Activated CD8-positive, alpha-beta memory T cell treated with anti-CD3 and anti-CD28 coated beads, Interleukin-2, amount 50 U/mL, for 24 hours (primary cell): Measurements from ENCODE around the gene MAP1LC3C.

Experiments used
- DNase-seq: peaks from one replicate; pipeline ENCODE4 v3.0.0-alpha.2; 2020; ENCODE audit errors: extremely low read depth

Gene MAP1LC3C

GRCh38 chr1:241999026-241999425 lies at the start of gene MAP1LC3C:
Gene MAP1LC3C, minus strand, starts transcription at chr1:241999098. Its CDS starts 90 bp downstream, at chr1:241999008.
- no peak for DNase-seq

DNA sequence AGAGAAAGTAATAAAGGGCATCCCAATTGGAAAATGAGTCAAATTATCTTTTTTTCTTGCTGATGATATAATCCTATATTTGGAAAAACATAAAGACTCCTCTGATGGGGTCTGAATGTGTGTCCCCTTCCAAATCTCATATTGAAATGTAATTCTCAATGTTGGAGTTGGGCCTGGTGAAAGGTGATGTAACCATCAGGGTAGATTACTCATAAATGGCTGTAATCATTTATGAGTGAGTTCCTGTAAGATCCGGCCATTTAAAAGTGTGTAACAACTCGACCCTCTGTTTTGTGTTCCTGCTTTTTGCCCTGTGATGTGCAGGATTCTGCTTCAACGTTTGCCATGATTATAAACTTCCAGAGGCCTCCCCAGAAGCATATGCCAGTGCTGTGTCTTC lies 44.3 kb upstream of the MAP1LC3C start:
- no peak for DNase-seq

DNA sequence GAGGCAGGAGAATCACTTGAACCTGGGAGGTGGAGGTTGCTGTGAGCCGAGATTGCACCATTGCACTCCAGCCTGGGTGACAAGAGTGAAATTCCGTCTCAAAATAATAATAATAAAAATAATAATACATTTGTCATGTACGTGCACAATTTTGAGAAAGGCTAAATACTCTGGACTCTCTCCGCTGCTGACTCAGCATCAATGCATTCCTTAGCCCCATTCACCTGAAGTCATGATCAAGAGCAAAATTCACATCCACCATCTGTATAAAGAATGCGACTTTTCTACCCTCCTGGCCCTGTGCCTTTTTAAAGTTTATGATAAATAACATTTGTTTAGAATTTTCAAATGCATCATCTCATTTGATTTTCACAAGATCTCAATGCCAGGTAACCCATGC lies 35.5 kb upstream of the MAP1LC3C start:
- DNase-seq, result no peak

- DNase-seq, result no peak
Measured at GRCh38 chr1:242033447-242033846, 34.5 kb upstream of the MAP1LC3C start.

- DNase-seq, result no peak
Measured at GRCh38 chr1:242030071-242030470, 31.2 kb upstream of the MAP1LC3C start.

GRCh38 chr1:242025681-242026080 lies 26.8 kb upstream of the MAP1LC3C start:
- no peak for DNase-seq

GRCh38 chr1:242023805-242024204 lies 24.9 kb upstream of the MAP1LC3C start:
- no peak for DNase-seq

- no peak for DNase-seq
Measured at GRCh38 chr1:242019018-242019417, 20.1 kb upstream of the MAP1LC3C start.

- no peak for DNase-seq
Measured at GRCh38 chr1:242017580-242018233, 18.8 kb upstream of the MAP1LC3C start.

DNA sequence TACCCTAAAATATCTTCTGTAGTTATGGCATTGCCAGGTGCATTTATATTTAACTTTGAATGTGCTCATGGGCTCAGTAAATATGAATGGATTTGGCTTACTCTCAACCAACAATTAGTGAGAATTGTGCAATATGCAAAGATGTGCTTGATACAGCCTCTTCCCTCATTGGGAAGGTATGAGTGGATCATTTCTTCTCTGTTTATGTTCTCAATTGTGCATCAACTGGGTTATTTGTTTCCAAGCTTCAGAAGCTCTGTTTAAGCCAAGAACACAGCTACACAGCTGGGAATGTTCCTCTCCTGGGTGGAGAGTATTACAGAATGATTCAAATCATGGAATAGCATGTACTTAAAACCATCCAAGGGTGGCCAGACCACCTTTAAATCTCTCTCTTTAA lies 17.6 kb upstream of the MAP1LC3C start:
- DNase-seq, result no peak

DNA sequence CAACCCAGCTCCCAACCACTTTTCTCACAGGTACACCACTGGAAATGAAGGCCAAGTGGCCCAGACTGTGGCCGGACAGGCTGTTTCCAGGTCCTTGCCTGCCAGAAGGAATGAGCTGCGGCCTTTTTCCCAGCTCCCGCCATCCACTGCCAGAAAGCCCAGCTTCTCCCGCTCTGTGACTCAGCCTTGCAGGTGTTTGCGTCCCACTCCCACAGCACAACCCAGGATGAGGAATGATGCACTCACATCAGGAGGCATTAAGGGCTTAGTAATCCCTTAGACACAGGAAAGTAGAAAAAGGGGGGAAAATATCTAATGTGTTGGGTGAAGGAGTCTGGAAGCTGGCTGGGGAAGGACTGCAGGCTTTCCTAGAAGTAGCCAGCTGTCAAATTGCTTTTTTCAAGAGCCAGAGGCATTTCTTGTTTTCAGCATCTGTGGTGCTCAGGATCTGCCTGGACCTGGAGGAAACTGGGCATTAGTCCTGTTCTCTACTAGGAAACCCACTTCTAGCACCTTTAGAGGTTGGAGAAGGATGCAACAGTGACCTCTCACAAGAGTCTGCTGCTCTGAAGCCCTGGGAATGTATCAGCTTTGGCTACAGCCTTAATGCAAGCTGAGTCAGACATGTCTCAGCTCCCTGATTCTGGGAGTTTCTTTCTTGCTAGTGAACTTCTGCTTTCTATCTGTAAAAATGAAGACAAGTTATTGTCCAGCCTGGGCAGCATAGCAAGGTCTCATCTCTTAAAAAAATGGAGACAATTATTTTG lies 13.2 kb upstream of the MAP1LC3C start:
- DNase-seq, result no peak

DNA sequence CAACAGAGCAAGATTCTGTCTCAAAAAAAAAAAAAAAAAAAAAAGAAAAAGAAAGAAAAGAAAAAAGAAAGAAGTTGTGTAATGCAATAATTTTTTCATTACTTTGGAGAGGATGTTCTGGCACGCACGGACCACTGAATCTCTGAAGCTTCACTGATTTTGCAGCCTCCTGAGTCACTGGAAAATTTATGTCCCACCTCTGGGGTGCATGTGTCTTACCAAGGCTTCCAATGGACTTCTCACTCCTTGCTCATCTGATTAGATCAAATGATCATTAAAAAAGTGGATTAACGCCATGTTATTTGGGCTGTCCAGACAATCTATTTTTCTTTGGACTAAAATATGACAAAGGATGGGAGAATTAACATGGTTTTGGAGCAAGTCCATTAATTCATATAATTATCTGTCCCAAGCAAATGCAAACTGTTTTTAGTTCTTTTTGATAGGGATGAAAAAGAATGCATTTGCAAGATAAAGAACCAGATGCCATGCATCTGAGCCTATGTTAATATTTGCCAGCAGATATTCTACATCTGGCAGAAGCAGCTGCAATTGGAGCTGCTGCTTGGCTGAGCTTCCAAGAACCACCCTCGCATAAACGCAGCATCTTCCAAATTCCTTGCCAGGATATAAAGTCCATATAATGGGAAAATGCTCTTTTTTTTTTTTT lies 10.1 kb upstream of the MAP1LC3C start:
- no peak for DNase-seq

GRCh38 chr1:242006976-242007375 lies 8.1 kb upstream of the MAP1LC3C start:
- no peak for DNase-seq

- no peak for DNase-seq
Measured at GRCh38 chr1:242005866-242006535, 7.1 kb upstream of the MAP1LC3C start.

DNA sequence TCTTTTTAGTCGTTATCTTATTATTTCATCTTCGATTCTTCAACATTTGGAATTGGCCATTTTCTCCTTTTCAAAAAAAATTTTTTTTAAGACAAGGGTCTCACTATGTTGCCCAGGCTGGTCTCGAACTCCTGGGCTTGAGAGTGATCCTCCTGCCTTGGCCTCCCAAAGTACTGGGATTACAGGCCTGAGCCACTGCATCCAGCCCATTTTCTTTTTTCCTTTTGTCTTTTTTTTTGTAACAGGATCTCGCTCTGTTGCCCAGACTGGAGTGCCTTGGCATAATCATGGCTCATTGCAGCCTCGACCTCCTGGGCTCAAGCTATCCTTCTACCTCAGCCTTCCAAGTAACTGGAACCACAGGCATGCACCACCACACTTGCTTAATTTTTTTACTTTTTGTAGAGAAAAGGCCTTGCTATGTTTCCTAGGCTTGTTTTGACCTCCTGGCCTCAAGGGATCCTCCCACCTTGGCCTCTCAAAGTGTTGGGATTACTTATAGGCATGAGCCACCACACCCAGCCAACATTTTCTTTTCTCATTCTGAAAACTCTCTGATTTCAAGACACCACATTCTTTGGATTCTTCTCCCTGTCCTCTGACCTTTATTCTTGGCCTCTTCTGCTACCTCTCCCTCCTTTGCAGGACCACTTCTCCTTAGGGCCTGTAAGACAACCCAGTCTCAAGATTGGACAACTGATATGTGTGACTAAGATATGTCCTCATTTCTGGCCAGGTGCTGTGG lies 6.0 kb upstream of the MAP1LC3C start:
- no peak for DNase-seq

DNA sequence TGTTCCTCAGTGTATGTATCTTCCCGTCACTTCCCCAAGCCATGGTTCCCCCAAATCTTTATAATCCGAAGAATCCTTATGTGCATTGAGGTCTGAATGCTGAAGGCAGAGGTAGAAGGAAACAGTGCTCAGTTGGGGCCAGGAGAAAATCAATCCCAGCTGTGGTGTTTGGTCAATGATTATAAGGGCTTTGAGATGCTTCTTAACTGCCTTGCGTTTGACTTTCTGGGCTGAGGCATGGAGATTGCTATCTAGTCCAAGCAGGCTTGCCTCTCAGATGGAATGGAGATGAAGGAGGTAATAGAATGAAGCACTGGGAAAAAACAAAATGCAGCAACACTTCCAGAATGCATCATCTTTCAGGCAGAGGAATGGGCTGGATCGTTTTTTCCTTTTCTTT lies 3.6 kb upstream of the MAP1LC3C start:
- DNase-seq, result no peak

DNA sequence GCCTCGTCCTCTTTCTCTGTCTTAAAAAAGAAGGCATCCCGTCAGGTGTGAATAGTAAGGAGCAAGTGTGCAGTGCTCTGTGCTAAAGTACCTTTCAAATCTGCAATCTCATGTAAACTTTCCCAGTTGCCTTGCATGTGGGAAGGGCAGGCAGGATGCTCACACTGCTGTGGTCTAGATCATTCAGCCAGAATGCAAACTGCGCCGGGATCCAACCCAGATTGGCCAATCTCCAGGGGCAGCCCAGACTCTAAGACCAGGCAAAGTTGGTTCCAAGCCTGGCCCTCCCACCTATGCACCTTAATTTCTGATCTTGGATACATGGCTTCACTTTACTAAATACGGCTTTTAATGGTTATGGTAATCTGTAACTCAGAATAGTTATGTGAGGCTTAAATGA lies 3.2 kb upstream of the MAP1LC3C start:
- DNase-seq, result no peak

DNA sequence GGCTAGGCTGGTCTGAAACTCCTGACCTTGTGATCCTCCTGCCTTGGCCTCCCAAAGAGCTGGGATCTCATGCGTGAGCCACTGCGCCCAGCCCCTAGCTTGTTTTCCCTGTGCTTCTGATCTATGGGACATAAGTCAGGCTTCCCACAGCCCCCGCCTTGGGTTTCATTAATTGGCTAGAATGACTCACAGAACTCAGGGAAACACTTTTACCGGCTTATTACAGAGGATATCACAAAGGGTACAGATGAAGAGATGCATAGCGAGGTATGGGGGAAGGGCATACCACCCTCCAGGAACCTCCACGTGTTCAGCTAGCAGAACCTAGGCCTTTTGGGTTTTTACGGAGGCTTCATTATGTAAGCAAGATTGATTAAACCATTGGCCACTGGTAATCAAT lies 1.5 kb upstream of the MAP1LC3C start:
- DNase-seq, result no peak

- peak; percentile 17 for DNase-seq
Measured at GRCh38 chr1:241998412-241998921, 431 bp downstream of the MAP1LC3C start.

GRCh38 chr1:241997401-241997998 lies 1.4 kb downstream of the MAP1LC3C start:
- no peak for DNase-seq

- DNase-seq, result no peak
Measured at GRCh38 chr1:241994171-241994570, 4.7 kb downstream of the MAP1LC3C start.
